PC-9 (cell line): ENCODE measurements around the gene ZMYND11. TPM values are rescaled to one million over a fixed set of nuclear protein-coding genes. Genes with fewer than 3 reads are reported as not detected.

Experiments used
- BruUV-seq: library from RNA; stranded (reverse); fragments of 400-500 nt; replicated peaks from 2 replicates; lab custom pipeline; 2021; lab: Mats Ljungman, UMichigan
- CTCF ChIA-PET: fragments of 300-600 bp; sonication (Branson Sonifier 250); formaldehyde crosslinking; loops from one replicate; lab custom pipeline; 2022; ENCODE audit warnings: antibody characterized with exemption; lab: Charles Lee
- POLR2A ChIA-PET: fragments of 300-600 bp; sonication (Branson Sonifier 250); formaldehyde crosslinking; loops from one replicate; lab custom pipeline; 2022; ENCODE audit warnings: antibody characterized with exemption; ENCODE audit not compliant: unreplicated experiment; lab: Charles Lee
- DNase-seq, 2 experiments: peaks; one replicate each; pipeline versions ENCODE4 v3.0.0 to v3.0.0-alpha.2; 2015 to 2022; ENCODE audit warnings: mixed read lengths in 1 of 2
- H2AFZ ChIP-seq: fragments of 200-600 bp; sonication (generic); 2 replicates; pipeline ENCODE4 v1.8.1; 2017; ENCODE audit warnings: antibody characterized with exemption
- H3F3A ChIP-seq: fragments of 200-600 bp; sonication (generic); 2 replicates; pipeline ENCODE4 v1.8.1; 2017; ENCODE audit warnings: antibody characterized with exemption, mild to moderate bottlenecking, low read depth; ENCODE audit not compliant: insufficient read depth
- H3K27ac ChIP-seq: fragments of 200-600 bp; sonication (generic); 2 replicates; pipeline ENCODE4 v1.6.1; 2016; ENCODE audit warnings: mixed run types
- H3K27me3 ChIP-seq: fragments of 200-600 bp; sonication (generic); 2 replicates; pipeline ENCODE4 v1.6.1; 2016; ENCODE audit warnings: low read depth, mixed run types; ENCODE audit not compliant: insufficient read depth
- H3K36me3 ChIP-seq: fragments of 200-600 bp; sonication (generic); 2 replicates; pipeline ENCODE4 v1.6.1; 2016; ENCODE audit warnings: low read depth, mixed run types
- H3K4me1 ChIP-seq: fragments of 200-600 bp; sonication (generic); replicated peaks from 2 replicates; pipeline ENCODE4 v1.6.1; 2016; ENCODE audit warnings: mixed run types; ENCODE audit not compliant: insufficient read depth
- H3K4me2 ChIP-seq: fragments of 200-600 bp; sonication (generic); 2 replicates; pipeline ENCODE4 v1.6.1; 2017; ENCODE audit warnings: mixed run types
- H3K4me3 ChIP-seq: fragments of 200-600 bp; sonication (generic); 2 replicates; pipeline ENCODE4 v1.6.1; 2016; ENCODE audit warnings: mixed run types
- H3K79me2 ChIP-seq: fragments of 200-600 bp; sonication (generic); 2 replicates; pipeline ENCODE4 v1.6.1; 2017; ENCODE audit warnings: low read depth, mixed run types
- H3K9me2 ChIP-seq: fragments of 200-600 bp; sonication (generic); 2 replicates; pipeline ENCODE4 v1.8.1; 2017; ENCODE audit warnings: mild to moderate bottlenecking; ENCODE audit not compliant: insufficient read depth
- H3K9me3 ChIP-seq: fragments of 200-600 bp; sonication (generic); 2 replicates; pipeline ENCODE4 v1.8.1; 2016; ENCODE audit warnings: low read depth; ENCODE audit not compliant: insufficient read depth
- H4K20me1 ChIP-seq: fragments of 200-600 bp; sonication (generic); 2 replicates; pipeline ENCODE4 v1.8.1; 2017; ENCODE audit not compliant: insufficient read depth
- EZH2 ChIP-seq: fragments of 200-600 bp; sonication (generic); IDR thresholded peaks from 2 replicates; pipeline ENCODE4 v1.8.0; 2017; ENCODE audit warnings: antibody characterized with exemption, low read depth
- intact Hi-C: fragments of 100-400 bp; cut with micrococcal nuclease; formaldehyde crosslinking; loops from one replicate; pipeline ENCODE4 v1.10.0; 2022; ENCODE audit not compliant: unreplicated experiment
- total RNA-seq: library from RNA; stranded (reverse); gene quantifications from 2 replicates; pipeline ENCODE4 v1.2.3, GENCODE V29; 2021
- TF ChIP-seq, protein P1 (sequence below): fragments of 200-600 bp; sonication (generic); conservative IDR thresholded peaks from 2 replicates; pipeline ENCODE4 v1.6.1; 2017; ENCODE audit warnings: mixed run types, antibody characterized with exemption, mild to moderate bottlenecking, moderate library complexity

Gene ZMYND11
- total RNA-seq, 1 experiment from 2014 or later, result 51.7 TPM

GRCh38 chr10:226018-226417, 90.8 kb downstream of the ZMYND11 start:
- no peaks in the 10 kb centered on the region for H3K36me3 ChIP-seq
- BruUV-seq, result no TSS peak
- H4K20me1 ChIP-seq, result no peaks in the 10 kb centered on the region
- H3K4me2 ChIP-seq, result no peak overlapping the region
- no peaks in the 10 kb centered on the region for H3K4me1 ChIP-seq
- no peaks in the 10 kb centered on the region for H3K9me2 ChIP-seq
- ChIA-PET POLR2A (no interaction called here), CTCF (no interaction called here)
- no peak overlapping the region for H3K4me3 ChIP-seq
- no peak for TF ChIP-seq EZH2
- TF ChIP-seq, protein P1, sequence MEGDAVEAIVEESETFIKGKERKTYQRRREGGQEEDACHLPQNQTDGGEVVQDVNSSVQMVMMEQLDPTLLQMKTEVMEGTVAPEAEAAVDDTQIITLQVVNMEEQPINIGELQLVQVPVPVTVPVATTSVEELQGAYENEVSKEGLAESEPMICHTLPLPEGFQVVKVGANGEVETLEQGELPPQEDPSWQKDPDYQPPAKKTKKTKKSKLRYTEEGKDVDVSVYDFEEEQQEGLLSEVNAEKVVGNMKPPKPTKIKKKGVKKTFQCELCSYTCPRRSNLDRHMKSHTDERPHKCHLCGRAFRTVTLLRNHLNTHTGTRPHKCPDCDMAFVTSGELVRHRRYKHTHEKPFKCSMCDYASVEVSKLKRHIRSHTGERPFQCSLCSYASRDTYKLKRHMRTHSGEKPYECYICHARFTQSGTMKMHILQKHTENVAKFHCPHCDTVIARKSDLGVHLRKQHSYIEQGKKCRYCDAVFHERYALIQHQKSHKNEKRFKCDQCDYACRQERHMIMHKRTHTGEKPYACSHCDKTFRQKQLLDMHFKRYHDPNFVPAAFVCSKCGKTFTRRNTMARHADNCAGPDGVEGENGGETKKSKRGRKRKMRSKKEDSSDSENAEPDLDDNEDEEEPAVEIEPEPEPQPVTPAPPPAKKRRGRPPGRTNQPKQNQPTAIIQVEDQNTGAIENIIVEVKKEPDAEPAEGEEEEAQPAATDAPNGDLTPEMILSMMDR, result no peak
- H3K9me3 ChIP-seq, result no peaks in the 10 kb centered on the region
- H3K27me3 ChIP-seq, result no peaks in the 10 kb centered on the region
- no peaks in the 10 kb centered on the region for H3F3A ChIP-seq
- DNase-seq, result no peak
- intact Hi-C loops, result no loop called here
- no peaks in the 10 kb centered on the region for H3K79me2 ChIP-seq
- H3K27ac ChIP-seq, result no peak overlapping the region
- no peak overlapping the region for H2AFZ ChIP-seq

- ChIA-PET POLR2A (no interaction called here), CTCF (no interaction called here)
- no peaks in the 10 kb centered on the region for H4K20me1 ChIP-seq
- no peak overlapping the region for H3K4me2 ChIP-seq
- DNase-seq, result no peak
- no peak overlapping the region for H3K4me3 ChIP-seq
- no peak overlapping the region for H3K27ac ChIP-seq
- BruUV-seq, result no TSS peak
- TF ChIP-seq, protein P1, result no peak
- TF ChIP-seq EZH2, result no peak
- no peaks in the 10 kb centered on the region for H3K27me3 ChIP-seq
- no peaks in the 10 kb centered on the region for H3K36me3 ChIP-seq
- no peaks in the 10 kb centered on the region for H3F3A ChIP-seq
- H3K79me2 ChIP-seq, result no peaks in the 10 kb centered on the region
- no peaks in the 10 kb centered on the region for H3K9me3 ChIP-seq
- H3K4me1 ChIP-seq, result no peaks in the 10 kb centered on the region
- H3K9me2 ChIP-seq, result no peaks in the 10 kb centered on the region
- intact Hi-C loops, result no loop called here
- H2AFZ ChIP-seq, result no peak overlapping the region
These were observed 91.8 kb downstream of the ZMYND11 start for GRCh38 chr10:227014-227413.

DNA sequence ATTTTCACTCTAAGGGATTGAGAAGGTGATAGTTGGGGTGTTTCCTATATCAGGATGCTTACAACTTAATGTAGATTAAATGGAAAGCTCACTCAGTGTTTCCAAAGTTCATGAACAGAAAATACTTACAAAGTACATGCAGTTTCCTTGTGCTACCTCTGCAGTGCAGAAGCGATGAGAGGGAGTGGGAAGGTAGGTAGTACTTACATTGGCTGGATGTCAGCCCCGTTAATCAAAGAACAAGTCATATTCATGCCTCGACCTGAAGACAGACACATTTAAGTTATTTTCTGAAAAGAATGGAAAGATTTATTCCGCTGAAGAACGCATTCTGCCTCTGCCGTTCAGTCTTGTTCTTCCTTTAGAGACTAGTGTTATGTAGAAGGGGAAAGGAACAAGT, 93.1 kb downstream of the ZMYND11 start:
- Histone ChIP-seq H3F3A (no peaks in the 10 kb centered on the region), H3K4me3 (no peak overlapping the region), H3K79me2 (no peaks in the 10 kb centered on the region), H3K27ac (no peak overlapping the region), H3K9me2 (no peaks in the 10 kb centered on the region), H3K4me1 (no peaks in the 10 kb centered on the region), H2AFZ (no peak overlapping the region), H3K27me3 (no peaks in the 10 kb centered on the region), H4K20me1 (no peaks in the 10 kb centered on the region), H3K4me2 (no peak overlapping the region), H3K36me3 (no peaks in the 10 kb centered on the region), H3K9me3 (no peaks in the 10 kb centered on the region)
- no TSS peak for BruUV-seq
- intact Hi-C loops, result no loop called here
- POLR2A ChIA-PET, result no interaction called here
- DNase-seq, result no peak
- CTCF ChIA-PET, result no interaction called here
- TF ChIP-seq, protein P1, result no peak
- TF ChIP-seq EZH2, result no peak
